T-helper 1 cell treated with Interleukin-12 subunit alpha and Interleukin-12 subunit beta and Interleukin-4 antibody, amounts not matched to agents 30 ng/mL and 1 ng/mL, for 36 hours (primary cell): ENCODE data around the gene ATP2B2. TPM values are rescaled to one million over a fixed set of nuclear protein-coding genes. Genes with fewer than 3 reads are reported as not detected.

Experiments
- intact Hi-C: fragments of 100-400 bp; cut with micrococcal nuclease; formaldehyde crosslinking; loops from one replicate; pipeline ENCODE4 v1.15.1; 2024
- total RNA-seq: library from RNA; stranded (reverse); gene quantifications from 2 replicates; pipeline ENCODE4 v1.2.3, GENCODE V29; 2022

ATP2B2 gene
- total RNA-seq, 1 donor from 2014 or later, result not detected

DNA sequence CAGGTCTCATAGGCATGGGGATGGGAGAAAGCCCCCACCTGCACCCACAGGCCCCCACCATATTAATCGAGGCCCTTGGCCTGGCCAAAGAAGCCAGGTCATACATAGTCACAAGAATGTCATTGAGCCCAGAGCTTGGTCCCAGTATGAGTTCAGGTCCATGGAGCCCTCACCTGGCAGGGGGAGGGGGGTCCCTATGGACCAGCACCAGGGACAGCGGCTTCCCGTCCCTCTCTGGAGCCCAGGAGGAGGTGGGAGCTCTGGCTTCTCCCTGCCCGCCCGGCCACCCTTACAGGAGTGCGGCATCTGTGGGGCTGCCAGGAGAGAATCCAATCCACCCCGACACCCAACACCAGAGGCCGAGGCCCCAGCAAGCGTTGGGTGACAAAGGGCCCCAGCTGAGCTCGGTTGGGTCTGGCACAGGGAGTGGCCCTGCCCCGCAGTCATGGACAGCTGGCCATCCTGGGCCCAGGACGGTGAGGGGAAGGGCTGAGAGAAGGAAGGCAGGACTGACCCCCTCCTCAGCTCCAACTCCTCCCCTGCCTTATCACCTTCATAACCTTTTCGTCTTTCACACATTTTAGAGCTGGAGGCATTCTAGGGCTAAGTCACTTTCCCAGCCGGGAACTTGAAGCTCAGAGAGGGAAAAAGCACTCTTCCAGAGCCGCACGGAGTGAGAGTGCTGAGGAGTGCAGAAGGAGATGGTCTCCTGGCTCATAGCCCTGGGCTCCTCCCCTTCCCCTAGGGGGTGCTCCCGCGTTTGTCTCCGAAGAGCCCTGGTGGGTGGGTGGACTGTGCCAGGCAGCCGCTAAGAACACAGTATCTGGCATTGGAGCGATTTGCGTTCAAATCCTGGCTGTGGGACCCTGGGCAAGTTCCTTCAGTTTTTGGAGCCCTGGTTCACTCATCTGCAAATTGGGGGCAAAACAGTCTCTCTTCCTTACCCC is 54.6 kb downstream of the ATP2B2 start:
- intact Hi-C loops, result no loop called here

DNA sequence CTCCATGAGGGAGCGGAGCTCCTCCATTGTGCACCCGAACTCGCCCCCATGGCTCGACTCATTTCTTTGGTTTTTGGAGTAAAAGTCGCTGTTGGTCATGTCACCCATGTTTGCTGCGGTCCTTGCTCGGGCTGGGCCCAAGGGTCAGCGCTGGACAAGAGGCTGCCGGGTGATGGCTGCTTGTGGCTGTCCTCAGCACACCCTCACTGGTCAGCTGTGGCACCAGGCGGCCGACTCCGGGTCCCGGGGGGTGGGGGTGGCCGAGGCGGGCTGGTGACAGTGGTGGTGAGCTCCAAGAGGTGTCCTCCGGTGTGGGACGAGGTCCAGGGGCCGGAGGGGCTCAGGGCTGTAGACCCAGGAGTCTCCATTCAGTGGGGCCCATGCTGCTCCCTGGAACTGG is 56.0 kb downstream of the ATP2B2 start:
- intact Hi-C loops, result no loop called here

- intact Hi-C loops, result no loop called here
These were observed 56.8 kb downstream of the ATP2B2 start for GRCh38 chr3:10448544-10448943.

DNA sequence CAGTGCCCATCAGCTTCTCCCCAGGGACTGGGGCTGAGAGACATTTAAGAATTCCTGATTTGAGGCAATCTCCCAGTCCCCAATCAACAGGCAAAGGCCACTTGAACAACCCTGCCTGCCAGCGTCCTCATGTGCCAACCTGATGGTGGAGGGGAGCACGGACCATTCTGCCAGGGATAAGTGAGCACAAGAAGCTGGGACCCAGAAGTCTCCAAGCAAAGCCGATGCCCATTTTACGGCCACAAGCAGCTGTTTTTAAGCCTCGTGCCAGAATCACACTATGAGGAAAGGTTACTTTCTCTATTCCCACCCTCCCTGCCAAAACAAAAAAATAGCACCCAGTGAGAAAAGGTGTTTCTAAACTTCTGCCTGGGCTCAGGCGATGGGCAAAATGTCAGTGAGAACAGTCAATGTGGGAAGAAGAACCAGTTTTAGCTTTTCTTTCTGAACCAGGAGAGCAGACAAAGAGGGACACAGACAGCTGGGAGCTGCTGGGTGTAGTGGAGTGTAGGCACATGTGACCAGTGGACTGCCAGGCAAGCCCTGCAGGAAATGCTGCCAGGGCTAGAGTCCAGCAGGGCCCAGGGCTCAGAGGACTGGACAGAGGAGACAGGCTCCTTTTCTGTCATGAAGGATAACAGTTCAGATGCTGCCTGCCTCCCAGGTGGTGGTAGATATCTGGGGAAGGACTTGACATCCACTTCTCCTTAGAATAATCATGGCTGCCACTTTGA is 57.7 kb downstream of the ATP2B2 start:
- intact Hi-C loops, result no loop called here

DNA sequence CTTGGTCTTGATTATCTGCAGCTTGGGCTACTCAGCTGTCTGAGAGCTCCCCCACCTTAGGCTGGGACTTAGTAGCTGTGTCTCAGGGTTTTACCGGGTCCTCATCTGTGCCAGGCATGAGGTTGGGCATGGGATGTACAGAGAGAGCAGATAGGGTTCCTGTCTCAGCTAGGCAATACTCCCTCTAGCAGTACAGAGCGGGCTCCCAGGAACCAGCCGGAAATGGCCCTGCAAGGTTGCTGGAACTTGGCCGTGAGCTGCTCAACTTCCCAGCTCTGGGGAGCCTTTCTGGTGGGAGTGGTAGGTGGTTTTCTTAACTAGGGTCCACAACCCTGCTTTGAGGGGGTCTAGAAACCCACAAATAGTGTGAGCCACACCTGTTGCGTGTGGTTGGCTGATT is 58.3 kb downstream of the ATP2B2 start:
- intact Hi-C loops, result no loop called here

DNA sequence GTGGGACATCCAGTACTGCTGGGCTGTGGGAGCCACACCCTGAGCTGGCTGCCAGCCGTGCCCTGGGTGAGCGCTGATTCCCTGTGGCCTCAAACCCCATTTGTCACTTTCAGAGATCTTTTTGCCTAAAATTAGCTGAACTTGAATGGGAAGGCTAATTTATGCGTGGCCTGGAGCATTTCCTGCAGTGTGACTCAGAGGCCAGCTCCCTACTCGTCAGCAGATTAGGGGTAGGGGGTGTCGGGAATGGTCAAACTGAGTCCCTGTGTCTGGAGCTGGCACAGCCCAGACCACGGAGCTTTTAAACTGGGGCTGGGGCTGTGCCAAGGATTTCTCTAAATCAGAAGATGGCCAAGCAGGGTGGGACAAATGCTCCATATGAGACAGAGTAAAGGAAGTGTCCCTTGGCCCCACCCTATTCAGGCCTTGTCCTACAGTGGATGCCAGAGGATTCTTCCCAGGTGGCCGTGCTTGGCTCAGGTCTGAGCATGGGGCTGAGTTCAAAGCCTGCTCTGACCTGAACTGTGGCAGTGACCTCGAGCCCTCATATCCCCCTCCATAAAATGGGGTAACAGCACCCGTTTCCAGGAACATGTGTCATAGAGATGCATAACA is 59.7 kb downstream of the ATP2B2 start:
- intact Hi-C loops, result no loop called here

DNA sequence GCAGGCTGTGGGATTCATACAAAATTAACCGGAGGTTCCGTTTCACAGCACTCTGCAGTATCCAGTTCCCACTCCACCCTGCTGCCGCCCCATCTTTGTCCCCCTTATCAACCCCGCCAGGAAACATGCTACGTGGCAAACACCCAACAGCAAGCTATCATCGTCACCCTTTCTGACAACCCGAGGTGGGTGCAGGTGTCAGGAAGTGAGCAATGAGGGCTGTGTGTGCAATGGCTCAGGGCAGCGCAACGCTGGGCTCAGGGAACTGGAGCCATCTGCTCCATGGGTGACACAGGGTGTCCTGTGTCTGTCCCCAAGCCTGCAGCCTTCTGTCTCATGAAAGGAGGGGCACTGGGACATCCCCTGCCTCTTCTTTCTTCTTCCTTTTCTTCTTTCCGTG is 60.9 kb downstream of the ATP2B2 start:
- intact Hi-C loops, result no loop called here

DNA sequence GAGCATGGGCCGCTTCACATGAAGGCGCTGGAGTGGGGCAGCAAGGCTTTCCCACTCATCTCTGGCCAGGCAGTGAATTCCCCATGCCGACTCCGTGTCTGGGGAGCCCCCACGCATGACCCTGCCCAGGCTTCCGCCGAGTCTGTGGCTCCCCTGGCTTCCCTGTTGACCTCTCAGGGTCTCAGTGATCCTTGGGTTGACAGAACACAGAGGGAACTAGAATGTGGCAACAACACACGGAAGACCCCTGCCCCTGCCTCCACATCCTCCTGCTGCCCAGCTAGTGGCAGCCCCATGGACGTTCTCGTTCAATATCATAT is 61.3 kb downstream of the ATP2B2 start:
- intact Hi-C loops, result no loop called here

GRCh38 chr3:10443272-10444109 is 61.9 kb downstream of the ATP2B2 start:
- intact Hi-C loops, result no loop called here

GRCh38 chr3:10442151-10442795 is 63.1 kb downstream of the ATP2B2 start:
- intact Hi-C loops, result no loop called here

DNA sequence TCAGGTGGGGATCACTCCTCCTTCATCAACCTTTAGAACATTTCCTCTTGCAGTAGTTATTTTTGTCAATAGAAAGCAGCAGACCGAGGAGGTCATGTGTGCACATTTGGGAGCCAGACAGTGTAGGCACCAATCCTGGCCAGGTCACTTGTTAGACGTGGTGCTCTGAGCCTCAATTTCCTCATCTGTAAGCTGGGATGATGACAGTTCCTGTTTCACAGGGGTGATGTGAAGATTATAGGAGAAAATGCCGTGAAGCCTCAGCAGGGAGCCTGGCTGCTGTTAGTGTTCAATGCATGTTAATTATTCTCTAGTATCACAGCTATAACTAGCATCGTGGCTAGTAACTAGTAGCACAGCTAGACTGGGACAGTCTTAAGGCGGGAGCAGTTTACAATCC is 64.7 kb downstream of the ATP2B2 start:
- intact Hi-C loops, result no loop called here

GRCh38 chr3:10438902-10439610 is 66.3 kb downstream of the ATP2B2 start:
- intact Hi-C loops, result loop anchor here (5.0 kb wide), 1 partner anchor 163 kb away; no protein-coding TSS in a partner anchor

DNA sequence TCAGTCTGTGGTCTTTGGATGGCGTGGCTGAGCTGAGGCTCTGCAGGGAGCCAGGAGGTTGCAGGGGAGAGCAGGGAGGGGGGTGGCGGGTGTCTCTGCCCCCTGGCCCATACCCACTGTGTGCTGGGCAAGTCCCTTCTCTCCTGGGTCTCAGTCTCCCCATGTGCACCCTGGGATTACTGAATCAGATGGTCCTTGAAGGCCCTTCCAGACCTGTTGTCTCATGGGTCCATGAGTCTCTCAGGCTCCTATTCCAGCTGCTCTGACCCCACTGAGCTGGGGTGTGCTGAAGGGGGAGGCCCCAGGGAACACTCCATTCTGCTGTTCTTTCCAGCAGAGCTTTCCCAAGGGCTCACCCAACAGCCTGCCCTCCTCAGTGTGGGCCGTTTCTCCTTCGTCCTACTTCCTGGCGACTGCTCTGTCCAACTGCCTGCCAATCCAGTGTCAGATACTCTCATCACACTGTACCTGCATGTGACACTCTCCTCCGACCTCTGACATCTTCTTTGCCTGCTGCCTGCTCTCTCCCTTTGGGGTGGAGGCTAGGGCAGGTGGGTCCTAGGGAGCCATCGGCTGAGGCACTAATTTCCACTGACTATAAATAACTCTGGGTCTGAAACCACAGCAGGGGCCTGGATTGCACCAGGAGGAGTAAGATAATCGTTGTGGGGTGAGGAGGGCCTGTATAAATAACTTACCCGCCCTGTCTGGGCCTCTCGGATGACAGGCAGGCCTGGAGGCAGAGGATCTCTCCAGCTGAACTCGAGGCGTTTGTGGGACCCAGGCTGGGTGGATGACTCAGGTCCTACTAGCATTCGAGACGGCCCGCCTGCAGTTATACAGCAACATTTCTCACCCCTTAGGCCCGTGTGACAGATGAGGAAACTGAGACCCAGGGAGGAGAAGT is 67.1 kb downstream of the ATP2B2 start:
- intact Hi-C loops, result loop anchor here (1.0 to 5.0 kb wide), 2 partner anchors 114 to 164 kb away; no protein-coding TSS in a partner anchor

DNA sequence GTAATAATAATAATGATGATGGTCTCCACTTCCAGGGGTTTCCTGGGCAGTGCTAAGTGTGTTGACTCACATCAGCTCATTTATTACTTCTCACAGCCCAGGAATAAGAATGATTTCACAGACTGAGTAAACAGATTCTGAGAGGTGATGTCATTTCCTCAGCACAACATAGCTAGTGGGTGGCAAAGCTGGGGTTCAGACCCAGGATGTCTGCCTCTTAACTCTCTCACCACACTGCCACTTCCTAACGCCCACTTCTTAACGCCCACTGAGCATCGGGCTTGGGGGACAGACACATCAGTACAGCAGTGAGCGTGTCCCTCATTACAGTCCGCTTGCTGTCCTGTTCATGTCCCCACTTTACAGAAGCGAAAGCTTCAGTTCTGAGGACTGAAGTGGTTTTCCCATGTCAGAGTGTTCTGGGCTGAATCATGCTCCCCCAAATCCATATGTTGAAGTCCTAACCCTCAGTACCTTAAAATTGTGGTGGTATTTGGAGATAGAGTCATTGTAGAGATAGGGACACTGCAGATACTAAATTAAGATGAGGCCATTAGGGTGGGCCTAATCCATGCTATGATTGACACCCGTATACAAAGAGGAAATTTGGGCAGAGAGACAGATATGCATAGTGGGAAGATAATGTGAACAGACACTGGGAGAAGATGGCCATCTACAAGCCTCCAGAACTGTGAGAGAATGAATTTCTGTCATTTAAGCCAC is 68.0 kb downstream of the ATP2B2 start:
- intact Hi-C loops, result loop anchor here (1.0 to 5.0 kb wide), 2 partner anchors 115 to 165 kb away; no protein-coding TSS in a partner anchor

DNA sequence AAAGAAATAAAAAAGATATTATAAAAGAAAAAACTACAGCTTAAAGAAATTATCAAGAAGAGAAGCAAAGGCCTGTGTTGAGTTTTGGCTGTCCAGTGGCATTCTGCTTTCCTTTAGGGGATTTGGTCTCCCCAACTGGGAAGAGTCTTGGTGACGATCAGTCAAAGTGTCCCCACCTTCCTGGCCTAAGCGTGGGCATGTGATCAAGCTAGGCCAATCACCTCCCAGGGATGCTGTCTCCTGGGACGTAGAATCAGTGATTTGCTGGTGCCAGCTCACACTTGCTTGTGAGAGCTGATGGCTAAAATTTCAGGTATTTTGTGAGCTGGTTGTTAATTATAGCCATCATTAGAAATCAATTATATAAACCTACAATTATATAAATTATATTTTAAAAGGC is 69.5 kb downstream of the ATP2B2 start:
- intact Hi-C loops, result loop anchor here (5.0 kb wide), 1 partner anchor 166 kb away; no protein-coding TSS in a partner anchor

- intact Hi-C loops, result loop anchor here (5.0 kb wide), 1 partner anchor 167 kb away; no protein-coding TSS in a partner anchor
These were observed 70.4 kb downstream of the ATP2B2 start for GRCh38 chr3:10434938-10435336.

DNA sequence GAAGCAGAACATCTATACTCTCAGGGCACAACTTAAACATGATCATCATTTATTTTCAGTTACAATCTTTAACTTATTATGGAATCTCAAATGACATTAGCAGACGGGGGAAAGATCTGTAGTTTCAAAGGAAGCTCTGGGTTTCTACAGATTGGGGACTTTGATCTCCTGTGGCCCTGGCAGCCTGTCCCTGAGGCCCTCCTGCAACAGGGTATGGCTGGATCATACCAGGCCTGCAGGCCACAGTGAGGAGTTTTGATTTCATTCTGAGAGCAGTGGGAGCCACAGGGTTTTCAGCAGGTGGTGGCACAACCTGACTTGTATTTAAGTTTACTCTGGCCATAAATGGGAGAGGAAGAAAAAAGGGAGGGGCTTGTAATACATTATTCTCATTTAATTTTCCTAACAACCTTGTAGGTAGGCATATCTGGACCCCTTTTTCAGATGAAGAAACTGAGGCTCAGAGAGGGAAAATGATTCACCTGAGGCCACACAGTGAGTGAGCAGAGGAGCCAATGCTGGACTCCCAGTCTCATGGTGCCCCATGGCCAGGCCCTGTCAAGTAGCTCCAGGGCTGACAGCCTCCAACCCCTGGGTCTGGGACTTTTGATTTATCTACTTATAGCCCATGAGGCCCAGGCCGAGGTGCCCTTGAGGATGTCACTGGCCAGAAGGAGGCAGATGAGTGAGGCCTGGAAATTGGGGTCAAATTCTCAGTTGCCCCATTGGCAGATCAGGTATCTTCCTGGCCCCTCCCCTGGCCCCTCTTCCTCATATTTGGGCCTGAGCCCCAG is 71.0 kb downstream of the ATP2B2 start:
- intact Hi-C loops, result no loop called here
